ENCODE data around the gene CYP3A4.

DNA sequence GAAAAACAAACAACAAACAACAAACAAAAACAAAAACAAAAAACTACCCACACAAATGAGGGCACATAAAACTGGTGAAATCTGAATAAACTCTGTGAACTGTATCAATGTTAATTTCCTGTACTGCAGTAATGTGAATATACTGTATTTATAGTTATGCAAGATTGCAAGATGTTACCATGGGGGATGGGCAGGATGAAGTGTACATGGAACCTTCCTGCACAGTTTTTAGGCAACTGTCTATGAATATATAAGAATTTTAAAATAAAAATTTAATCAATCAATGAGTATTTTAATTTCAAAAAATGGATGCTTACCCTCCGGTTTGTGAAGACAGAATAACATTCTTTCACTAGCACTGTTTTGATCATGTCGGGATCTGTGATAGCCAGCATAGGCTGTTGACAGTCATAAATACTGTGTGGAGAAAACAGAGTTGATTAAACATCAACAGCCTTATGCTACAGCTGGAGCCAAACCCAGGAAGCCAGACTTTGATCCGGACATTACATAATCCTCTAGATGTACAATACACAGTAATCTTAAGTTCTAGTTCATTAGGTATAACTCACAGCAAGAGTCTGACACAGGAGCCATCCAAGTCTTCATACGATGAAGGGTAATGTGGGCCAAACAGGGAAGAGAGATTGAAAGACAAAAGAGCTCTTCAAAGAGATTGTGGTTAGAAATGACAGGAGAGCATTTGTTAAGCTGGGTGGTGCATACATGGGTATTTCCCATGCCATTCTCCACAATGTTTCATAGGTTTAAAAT lies 63.8 kb downstream of the CYP3A4 start:
- TF ChIP-seq, protein P1, sequence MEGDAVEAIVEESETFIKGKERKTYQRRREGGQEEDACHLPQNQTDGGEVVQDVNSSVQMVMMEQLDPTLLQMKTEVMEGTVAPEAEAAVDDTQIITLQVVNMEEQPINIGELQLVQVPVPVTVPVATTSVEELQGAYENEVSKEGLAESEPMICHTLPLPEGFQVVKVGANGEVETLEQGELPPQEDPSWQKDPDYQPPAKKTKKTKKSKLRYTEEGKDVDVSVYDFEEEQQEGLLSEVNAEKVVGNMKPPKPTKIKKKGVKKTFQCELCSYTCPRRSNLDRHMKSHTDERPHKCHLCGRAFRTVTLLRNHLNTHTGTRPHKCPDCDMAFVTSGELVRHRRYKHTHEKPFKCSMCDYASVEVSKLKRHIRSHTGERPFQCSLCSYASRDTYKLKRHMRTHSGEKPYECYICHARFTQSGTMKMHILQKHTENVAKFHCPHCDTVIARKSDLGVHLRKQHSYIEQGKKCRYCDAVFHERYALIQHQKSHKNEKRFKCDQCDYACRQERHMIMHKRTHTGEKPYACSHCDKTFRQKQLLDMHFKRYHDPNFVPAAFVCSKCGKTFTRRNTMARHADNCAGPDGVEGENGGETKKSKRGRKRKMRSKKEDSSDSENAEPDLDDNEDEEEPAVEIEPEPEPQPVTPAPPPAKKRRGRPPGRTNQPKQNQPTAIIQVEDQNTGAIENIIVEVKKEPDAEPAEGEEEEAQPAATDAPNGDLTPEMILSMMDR (IDR thresholded peaks at IDR 0.05; ENCODE audit: low read length), result no peak
- no peak for TF ChIP-seq EZH2 (optimal IDR thresholded peaks at IDR 0.05; ENCODE audit: low read depth, low read length)
